ENCODE data around the gene ATP6AP2. TPM values are rescaled to one million over a fixed set of nuclear protein-coding genes. Genes with fewer than 3 reads are reported as not detected.
A peak's percentile ranks its signal among the peaks of the same experiment; 100 is the strongest.

The ATP6AP2 gene
- total and polyA plus RNA-seq, 12 donors = 32.3 to 164 (median 140) TPM

DNA sequence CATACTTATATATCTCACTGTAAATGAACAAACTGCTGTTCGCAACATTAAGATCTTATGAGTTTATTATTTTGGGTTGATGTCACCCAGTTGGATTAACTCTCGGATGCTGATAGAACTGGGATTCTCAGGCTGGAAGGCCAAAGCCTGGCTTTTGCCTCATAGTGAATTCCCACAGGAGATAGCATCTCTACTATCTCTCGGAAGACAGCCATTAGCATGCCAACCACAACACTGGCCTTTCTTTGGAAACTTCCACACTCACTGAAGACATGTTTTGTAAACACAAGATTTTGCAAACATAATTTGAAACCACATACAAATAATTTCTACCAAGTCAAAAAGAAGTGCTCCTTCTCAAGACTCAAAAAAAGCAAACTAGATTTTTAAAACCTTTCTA is 4.5 kb upstream of the ATP6AP2 start:
- Histone ChIP-seq H3K27ac (no peak overlapping the region), H3K27me3 (peaks cover 3% of the 10 kb centered on the region), H3K4me1 (replicated peaks in 1 of 2) (no peaks in the 10 kb centered on the region), H3K36me3 (replicated peaks in 1 of 2) (no peaks in the 10 kb centered on the region), H3K4me3 (no peak overlapping the region), H3K9me3 (replicated peaks in 1 of 3) (no peaks in the 10 kb centered on the region)
- DNase-seq = no peak
- 72 to 92% (median 86%) methylated on average over 3 of the region's 3 CpGs for WGBS, 4 donors
- TF ChIP-seq, protein P1, sequence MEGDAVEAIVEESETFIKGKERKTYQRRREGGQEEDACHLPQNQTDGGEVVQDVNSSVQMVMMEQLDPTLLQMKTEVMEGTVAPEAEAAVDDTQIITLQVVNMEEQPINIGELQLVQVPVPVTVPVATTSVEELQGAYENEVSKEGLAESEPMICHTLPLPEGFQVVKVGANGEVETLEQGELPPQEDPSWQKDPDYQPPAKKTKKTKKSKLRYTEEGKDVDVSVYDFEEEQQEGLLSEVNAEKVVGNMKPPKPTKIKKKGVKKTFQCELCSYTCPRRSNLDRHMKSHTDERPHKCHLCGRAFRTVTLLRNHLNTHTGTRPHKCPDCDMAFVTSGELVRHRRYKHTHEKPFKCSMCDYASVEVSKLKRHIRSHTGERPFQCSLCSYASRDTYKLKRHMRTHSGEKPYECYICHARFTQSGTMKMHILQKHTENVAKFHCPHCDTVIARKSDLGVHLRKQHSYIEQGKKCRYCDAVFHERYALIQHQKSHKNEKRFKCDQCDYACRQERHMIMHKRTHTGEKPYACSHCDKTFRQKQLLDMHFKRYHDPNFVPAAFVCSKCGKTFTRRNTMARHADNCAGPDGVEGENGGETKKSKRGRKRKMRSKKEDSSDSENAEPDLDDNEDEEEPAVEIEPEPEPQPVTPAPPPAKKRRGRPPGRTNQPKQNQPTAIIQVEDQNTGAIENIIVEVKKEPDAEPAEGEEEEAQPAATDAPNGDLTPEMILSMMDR (IDR thresholded peaks at IDR 0.05) = no peak
- no peak for TF ChIP-seq POLR2A (IDR thresholded peaks at IDR 0.05)
- intact Hi-C loops (cut with DNase I) = no loop called here

DNA sequence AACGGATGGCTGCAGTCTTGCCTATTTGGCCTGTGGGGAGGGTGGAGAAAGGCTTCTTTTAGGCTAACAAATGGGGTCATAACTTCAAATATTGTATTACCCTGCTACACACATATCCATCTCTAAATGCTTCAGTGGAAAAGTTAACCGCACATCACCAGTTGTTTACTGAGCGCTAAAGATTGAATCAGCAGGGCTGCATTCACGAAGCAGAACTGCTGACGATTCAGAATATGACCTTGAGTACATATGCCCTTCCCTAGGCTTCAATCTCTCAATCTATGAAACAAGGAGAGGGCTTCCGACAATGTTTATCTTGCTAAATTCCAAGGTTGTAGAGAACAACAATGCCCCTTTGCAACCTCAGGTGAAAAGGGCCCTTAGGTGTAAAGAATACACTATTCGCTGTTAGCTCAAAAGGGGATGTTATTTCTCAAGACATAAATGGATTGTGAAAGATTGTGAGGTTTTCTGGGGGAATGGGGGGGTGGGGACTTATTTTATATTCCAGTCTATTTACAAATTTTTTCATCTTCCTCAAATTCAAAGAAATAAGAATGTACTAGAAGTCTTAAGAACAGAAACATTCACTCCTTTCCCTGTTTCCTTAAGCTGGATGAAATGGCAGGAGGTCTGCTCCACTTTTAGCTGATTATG is 2.6 kb upstream of the ATP6AP2 start:
- Histone ChIP-seq H3K4me3 (no peak overlapping the region), H3K27me3 (peaks cover 5% of the 10 kb centered on the region), H3K27ac (peak overlapping the region in 2 of 5 donors; percentile 31 to 38), H3K4me1 (replicated peaks in 1 of 2) (peaks cover 0 to 8% of the 10 kb centered on the region in 2 donors), H3K9me3 (replicated peaks in 1 of 3) (no peaks in the 10 kb centered on the region), H3K36me3 (replicated peaks in 1 of 2) (no peaks in the 10 kb centered on the region)
- intact Hi-C loops (cut with DNase I) = no loop called here
- DNase-seq = no peak
- WGBS, 4 donors = 44 to 63% (median 56%) methylated on average over 2 to 7 of the region's 7 CpGs
- TF ChIP-seq, protein P1 (IDR thresholded peaks at IDR 0.05) = no peak

DNA sequence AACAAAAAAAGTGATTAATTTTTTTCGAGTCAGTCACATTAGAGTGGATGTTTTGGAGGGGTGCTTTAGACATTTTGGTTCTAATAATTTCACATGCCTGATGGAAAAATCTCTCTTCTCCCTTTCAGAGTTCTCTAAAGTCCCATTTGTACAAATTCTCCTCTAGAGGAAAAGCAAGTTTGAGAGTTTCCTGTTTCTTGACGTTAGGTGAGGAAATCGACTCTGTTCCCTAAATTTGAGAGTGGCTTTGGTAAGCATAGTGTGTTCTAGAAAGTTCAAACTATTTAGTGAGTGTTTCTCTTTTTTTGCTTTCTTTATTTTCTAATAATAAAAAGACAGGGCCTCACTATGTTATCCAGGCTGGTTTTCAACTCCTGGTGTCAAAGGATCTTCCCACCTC is 1.6 kb upstream of the ATP6AP2 start:
- WGBS, 4 donors = 66 to 76% (median 71%) methylated on average over 3 of the region's 3 CpGs
- DNase-seq = no peak
- TF ChIP-seq, protein P1 (IDR thresholded peaks at IDR 0.05) = no peak
- no peaks in the 10 kb centered on the region for H3K36me3 ChIP-seq (replicated peaks in 1 of 2)
- H3K27me3 ChIP-seq = peaks cover 9% of the 10 kb centered on the region
- H3K4me1 ChIP-seq (replicated peaks in 1 of 2) = peaks cover 0 to 8% of the 10 kb centered on the region in 2 donors
- intact Hi-C loops (cut with DNase I) = no loop called here
- H3K9me3 ChIP-seq (replicated peaks in 1 of 3) = no peaks in the 10 kb centered on the region
- H3K4me3 ChIP-seq = no peak overlapping the region
- peak overlapping the region in 2 of 5 donors; percentile 31 to 89 for H3K27ac ChIP-seq

DNA sequence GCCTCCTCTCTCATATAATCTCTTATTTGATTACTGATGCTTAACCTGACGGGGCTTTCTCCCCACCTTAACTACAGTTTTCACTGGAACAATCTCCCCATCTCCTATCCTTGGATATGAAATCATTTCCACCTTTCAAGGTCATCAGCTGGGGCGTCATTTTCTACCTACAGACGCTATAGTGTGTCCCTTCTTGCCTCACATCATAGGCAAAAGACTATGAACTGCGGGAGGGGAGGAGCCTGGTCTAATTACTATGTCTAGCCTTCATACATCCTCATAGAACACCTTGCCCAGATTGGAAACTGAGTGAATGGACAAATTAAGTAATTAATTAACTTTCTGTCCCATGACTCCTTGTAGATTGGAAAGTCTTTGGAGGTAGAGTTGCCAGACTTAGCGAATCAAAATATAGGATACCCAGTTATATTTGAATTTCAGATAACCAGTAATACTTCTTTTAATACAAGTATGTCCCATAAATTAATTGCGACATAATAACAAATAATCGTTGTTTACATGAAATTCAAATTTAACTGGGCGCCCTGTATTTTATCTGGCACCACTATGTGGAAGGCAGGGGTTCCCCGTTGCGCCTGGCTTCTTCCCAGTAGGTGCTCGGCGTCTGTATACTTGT is 752 bp upstream of the ATP6AP2 start:
- Histone ChIP-seq H3K4me3 (peak overlapping the region in 3 of 4 donors; percentile 48 to 67 (median 67)), H3K36me3 (replicated peaks in 1 of 2) (no peaks in the 10 kb centered on the region), H3K4me1 (replicated peaks in 1 of 2) (peaks cover 0 to 8% of the 10 kb centered on the region in 2 donors), H3K27ac (peak overlapping the region; percentile 53 to 95 (median 92)), H3K9me3 (replicated peaks in 1 of 3) (no peaks in the 10 kb centered on the region), H3K27me3 (peaks cover 9% of the 10 kb centered on the region)
- no peak for TF ChIP-seq POLR2A (IDR thresholded peaks at IDR 0.05)
- TF ChIP-seq, protein P1 (IDR thresholded peaks at IDR 0.05) = no peak
- DNase-seq = no peak
- intact Hi-C loops (cut with DNase I) = no loop called here
- whole genome bisulfite sequencing, 4 donors = 10 to 26% (median 18%) methylated on average over 8 to 12 of the region's 12 CpGs

Data from adrenal gland (tissue), 12 donors.